Fibroblast of peridontal ligament (primary cell): Measurements from ENCODE around the gene CCT8L2.
"Not testable (repeated sequence)": the region's sequence is repeated elsewhere in the genome, so short reads cannot be mapped to it uniquely, and the experiment has no call there.

Source experiments
- DNase-seq: peaks from one replicate; pipeline ENCODE4 v3.0.0-alpha.2; 2010; ENCODE audit errors: extremely low read depth

The CCT8L2 gene

GRCh38 chr22:16559056-16559955 is 33.3 kb downstream of the CCT8L2 start:
- no peak for DNase-seq

GRCh38 chr22:16558376-16558945 is 34.1 kb downstream of the CCT8L2 start:
- DNase-seq: not testable (repeated sequence)

- DNase-seq: not testable (repeated sequence)
Measured at GRCh38 chr22:16557511-16557910, 35.1 kb downstream of the CCT8L2 start.

DNA sequence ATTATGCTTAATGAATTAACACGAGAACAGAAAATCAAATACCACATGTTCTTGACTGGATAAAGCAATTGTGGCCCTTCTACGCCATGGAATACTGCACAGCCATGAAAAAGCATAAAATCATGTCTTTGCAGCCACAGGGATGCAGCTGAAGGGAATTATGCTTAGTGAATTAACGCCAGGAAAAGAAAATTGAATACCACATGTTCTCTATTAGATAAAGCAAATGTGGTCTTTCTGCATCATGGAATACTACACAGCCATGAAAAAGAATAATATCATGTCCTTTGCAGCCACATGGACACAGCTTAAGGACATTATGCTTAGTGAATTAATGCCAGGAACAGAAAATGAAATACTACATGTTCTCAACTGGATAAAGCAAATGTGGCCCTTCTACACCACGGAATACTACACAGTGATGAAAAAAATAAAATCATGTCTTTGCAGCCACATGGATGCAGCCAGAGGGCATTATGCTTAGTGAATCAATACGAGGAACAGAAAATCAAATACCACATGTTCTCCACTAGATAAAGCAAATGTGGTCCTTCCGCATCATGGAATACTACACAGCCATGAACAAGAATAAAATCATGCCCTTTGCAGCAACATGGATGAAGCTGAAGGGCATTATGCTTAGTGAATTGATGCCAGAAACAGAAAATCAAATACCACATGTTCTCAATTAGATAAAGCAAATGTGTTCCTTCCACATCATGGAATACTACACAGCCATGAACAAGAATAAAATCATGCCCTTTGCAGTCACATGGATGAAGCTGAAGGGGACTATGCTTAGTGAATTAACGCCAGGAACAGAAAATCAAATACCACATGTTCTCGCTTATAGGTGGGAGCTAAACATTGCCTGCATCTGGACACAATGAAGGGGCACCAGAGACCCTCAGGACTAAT is 37.3 kb downstream of the CCT8L2 start:
- DNase-seq: not testable (repeated sequence)

GRCh38 chr22:16543310-16543709 is 49.3 kb downstream of the CCT8L2 start:
- DNase-seq: not testable (repeated sequence)
